HCT116 (cell line): ENCODE results near the gene TCF15. TPM values are rescaled to one million over a fixed set of nuclear protein-coding genes. Genes with fewer than 3 reads are reported as not detected.

ENCODE experiments used
- ATAC-seq: fragments of 200-7000 bp; cut with Tn5 transposase; 2 replicates; pipeline ENCODE4 v1.9.1; 2020; ENCODE audit warnings: mild to moderate bottlenecking, moderate library complexity
- BruUV-seq: library from RNA; stranded (reverse); fragments of 400-500 nt; replicated peaks from 2 replicates; lab custom pipeline; 2021; lab: Mats Ljungman, UMichigan
- CTCF ChIA-PET: fragments of 300-600 bp; sonication (Branson Sonifier 250); formaldehyde crosslinking; loops from one replicate; lab custom pipeline; 2021; ENCODE audit warnings: antibody characterized with exemption; lab: Charles Lee
- POLR2A ChIA-PET: fragments of 300-600, 350-600 bp; sonication (Branson Sonifier 250); formaldehyde crosslinking; loops from one replicate; lab custom pipeline; 2021; ENCODE audit warnings: antibody characterized with exemption; lab: Charles Lee
- RAD21 ChIA-PET, 2 experiments: fragments of 300-600 bp; sonication (Branson Sonifier 250); formaldehyde crosslinking; loops; one replicate each; lab custom pipeline; 2023; ENCODE audit warnings: low total read pairs in 2 of 2; ENCODE audit not compliant: uncharacterized antibody in 2 of 2, unreplicated experiment in 2 of 2, low non-redundant PET in 1 of 2; lab: Charles Lee
- DNase-seq: peaks from one replicate; pipeline ENCODE4 v3.0.0-alpha.2; 2010; ENCODE audit warnings: low read depth, low spot score
- H2AFZ ChIP-seq: fragments of 200-600 bp; shearing (Covaris generic), sonication (generic); 2 replicates; pipeline ENCODE4 v1.6.1; 2017; ENCODE audit warnings: low read depth, mixed run types, mixed read lengths, antibody characterized with exemption, low read length; ENCODE audit not compliant: poor library complexity, severe bottlenecking
- H3K27ac ChIP-seq: 2 replicates; pipeline ENCODE4 v1.5.1; 2012; ENCODE audit warnings: low read depth, low read length
- H3K27me3 ChIP-seq: fragments of 200-600 bp; sonication (generic); 2 replicates; pipeline ENCODE4 v1.6.1; 2016; ENCODE audit warnings: mixed run types, low read length, mixed read lengths; ENCODE audit not compliant: insufficient read depth
- H3K36me3 ChIP-seq, 2 experiments: fragments of 200-500 bp in 1 of 2; fragments of 200-600 bp in 1 of 2; sonication (Bioruptor generic) in 1 of 2; sonication (generic) in 1 of 2; 2 replicates each; pipeline versions ENCODE4 v1.5.1 to v1.6.1; 2014 to 2016; ENCODE audit warnings: low read length in 2 of 2, inconsistent platforms in 1 of 2, mixed read lengths in 1 of 2, mixed run types in 1 of 2; ENCODE audit not compliant: insufficient read depth in 2 of 2, control insufficient read depth in 1 of 2
- H3K4me1 ChIP-seq, 2 experiments: fragments of 200-600 bp in 1 of 2; sonication (generic) in 1 of 2; 2 replicates each; pipeline versions ENCODE4 v1.5.1 to v1.6.1; 2012 to 2017; ENCODE audit warnings: low read length in 2 of 2, inconsistent platforms in 1 of 2, mild to moderate bottlenecking in 1 of 2, mixed read lengths in 1 of 2, mixed run types in 1 of 2, moderate library complexity in 1 of 2; ENCODE audit not compliant: insufficient read depth in 2 of 2, control insufficient read depth in 1 of 2
- H3K4me2 ChIP-seq: fragments of 200-600 bp; sonication (generic); 2 replicates; pipeline ENCODE4 v1.6.1; 2017; ENCODE audit warnings: mixed run types, low read length, mixed read lengths
- H3K4me3 ChIP-seq, 2 experiments: fragments of 200-600 bp in 1 of 2; sonication (generic) in 1 of 2; replicated peaks in 1 of 2; 2 replicates each; pipeline ENCODE4 v1.5.1; 2011 to 2016; ENCODE audit warnings: low read length in 2 of 2, control low read depth in 1 of 2, low read depth in 1 of 2, mild to moderate bottlenecking in 1 of 2, mixed read lengths in 1 of 2, mixed run types in 1 of 2
- H3K79me2 ChIP-seq: fragments of 200-600 bp; sonication (generic); 2 replicates; pipeline ENCODE4 v1.6.1; 2017; ENCODE audit warnings: mild to moderate bottlenecking, mixed run types, low read length, moderate library complexity, mixed read lengths; ENCODE audit not compliant: insufficient read depth
- H3K9ac ChIP-seq: fragments of 200-600 bp; sonication (generic); 2 replicates; pipeline ENCODE4 v1.6.1; 2016; ENCODE audit warnings: low read length, mixed read lengths
- H3K9me2 ChIP-seq: fragments of 200-600 bp; sonication (generic), shearing (Covaris generic); 2 replicates; pipeline ENCODE4 v1.6.1; 2017; ENCODE audit warnings: mixed run types, mild to moderate bottlenecking, moderate library complexity; ENCODE audit not compliant: insufficient read depth
- H3K9me3 ChIP-seq, 2 experiments: fragments of 200-500 bp in 1 of 2; fragments of 200-600 bp in 1 of 2; sonication (Bioruptor generic) in 1 of 2; sonication (generic) in 1 of 2; 2 replicates each; pipeline ENCODE4 v1.6.1; 2014 to 2017; ENCODE audit warnings: low read length in 2 of 2, mixed read lengths in 2 of 2, inconsistent platforms in 1 of 2, low read depth in 1 of 2, mild to moderate bottlenecking in 1 of 2, mixed run types in 1 of 2, moderate library complexity in 1 of 2; ENCODE audit not compliant: control insufficient read depth in 1 of 2, insufficient read depth in 1 of 2
- H4K20me1 ChIP-seq: fragments of 200-600 bp; sonication (generic), shearing (Covaris generic); 2 replicates; pipeline ENCODE4 v1.6.1; 2017; ENCODE audit warnings: mixed run types, mild to moderate bottlenecking, moderate library complexity; ENCODE audit not compliant: insufficient read depth
- CBX3 ChIP-seq: IDR thresholded peaks from 2 replicates; pipeline ENCODE4 v1.6.1; 2012; ENCODE audit warnings: low read depth
- CEBPB ChIP-seq: IDR thresholded peaks from 2 replicates; pipeline ENCODE4 v1.6.1; 2012; ENCODE audit warnings: low read depth
- EGR1 ChIP-seq: IDR thresholded peaks from 2 replicates; pipeline ENCODE4 v1.6.1; 2012; ENCODE audit warnings: low read depth
- ELF1 ChIP-seq: IDR thresholded peaks from 2 replicates; pipeline ENCODE4 v1.6.1; 2012; ENCODE audit warnings: low read depth, borderline replicate concordance
- EZH2 ChIP-seq: fragments of 200-600 bp; sonication (generic); IDR thresholded peaks from 2 replicates; pipeline ENCODE4 v1.6.1; 2017; ENCODE audit warnings: antibody characterized with exemption, mixed run types
- JUND ChIP-seq: IDR thresholded peaks from 2 replicates; pipeline ENCODE4 v1.6.1; 2012
- MAX ChIP-seq: IDR thresholded peaks from 2 replicates; pipeline ENCODE4 v1.6.1; 2012
- POLR2A ChIP-seq: IDR thresholded peaks from 2 replicates; pipeline ENCODE4 v1.7.0; 2011; ENCODE audit warnings: borderline replicate concordance; ENCODE audit not compliant: insufficient read depth, insufficient read length; ENCODE audit errors: extremely low read depth
- POLR2AphosphoS5 ChIP-seq: IDR thresholded peaks from 2 replicates; pipeline ENCODE4 v1.6.1; 2011; ENCODE audit warnings: mild to moderate bottlenecking, low read depth, low read length, moderate library complexity
- REST ChIP-seq: IDR thresholded peaks from 2 replicates; pipeline ENCODE4 v1.6.1; 2012; ENCODE audit warnings: low read depth
- SIN3A ChIP-seq: IDR thresholded peaks from 2 replicates; pipeline ENCODE4 v1.6.1; 2012; ENCODE audit warnings: low read depth
- SRF ChIP-seq: IDR thresholded peaks from 2 replicates; pipeline ENCODE4 v1.6.1; 2012; ENCODE audit warnings: low read depth
- YY1 ChIP-seq: IDR thresholded peaks from 2 replicates; pipeline ENCODE4 v1.6.1; 2011; ENCODE audit warnings: low read length, low read depth, moderate library complexity, mild to moderate bottlenecking; ENCODE audit not compliant: insufficient replicate concordance; ENCODE audit errors: extremely low read depth
- ZBTB33 ChIP-seq: IDR thresholded peaks from 2 replicates; pipeline ENCODE4 v1.6.1; 2011; ENCODE audit warnings: mild to moderate bottlenecking, low read length, moderate library complexity; ENCODE audit not compliant: insufficient replicate concordance; ENCODE audit errors: extremely low read depth
- ZFX ChIP-seq: fragments of 450-650 bp; IDR thresholded peaks from 2 replicates; pipeline ENCODE4 v1.6.1; 2017
- ZNF274 ChIP-seq: fragments of 200-500 bp; sonication (Bioruptor generic); IDR thresholded peaks from 2 replicates; pipeline ENCODE4 v1.6.1; 2014; ENCODE audit warnings: mild to moderate bottlenecking, low read depth, low read length, inconsistent platforms
- intact Hi-C: fragments of 100-400 bp; cut with micrococcal nuclease; formaldehyde crosslinking; loops from 2 replicates; pipeline ENCODE4 v1.10.0; 2022
- total RNA-seq: library from RNA; stranded (reverse); gene quantifications from one replicate; pipeline ENCODE4 v1.2.1, GENCODE V29; 2021; ENCODE audit not compliant: unreplicated experiment
- TF ChIP-seq, protein P1 (sequence below), 3 experiments: fragments of 200-600 bp in 1 of 3; sonication (generic) in 1 of 3; IDR thresholded peaks in 2 of 3; conservative IDR thresholded peaks in 1 of 3; 2 replicates each; pipeline ENCODE4 v1.5.1; 2012 to 2017; ENCODE audit warnings: low read depth in 2 of 3, low read length in 2 of 3, antibody characterized with exemption in 1 of 3, borderline replicate concordance in 1 of 3, control low read depth in 1 of 3, mild to moderate bottlenecking in 1 of 3, mixed read lengths in 1 of 3, mixed run types in 1 of 3, moderate library complexity in 1 of 3; ENCODE audit not compliant: insufficient read depth in 1 of 3

Gene TCF15
- total RNA-seq, 1 experiment from 2014 or later: not detected

GRCh38 chr20:571754-572441 lies 38.2 kb downstream of the TCF15 start:
- intact Hi-C loops: no loop called here
- Histone ChIP-seq H3K79me2 (no peaks in the 10 kb centered on the region), H4K20me1 (no peaks in the 10 kb centered on the region), H3K27ac (no peak overlapping the region), H2AFZ (peak overlapping the region; percentile 57)
- CTCF ChIA-PET: no interaction called here
- RAD21 ChIA-PET: no interaction called here
- POLR2A ChIA-PET: interaction anchor here (1.5 kb wide), 1 partner anchor 73 kb away, joined by 5 read pairs; no protein-coding TSS in a partner anchor
- no peak for TF ChIP-seq YY1
- no peak for TF ChIP-seq SRF
- TF ChIP-seq CBX3: no peak
- TF ChIP-seq REST: no peak
- no peak for TF ChIP-seq ZNF274
- TF ChIP-seq, protein P1, sequence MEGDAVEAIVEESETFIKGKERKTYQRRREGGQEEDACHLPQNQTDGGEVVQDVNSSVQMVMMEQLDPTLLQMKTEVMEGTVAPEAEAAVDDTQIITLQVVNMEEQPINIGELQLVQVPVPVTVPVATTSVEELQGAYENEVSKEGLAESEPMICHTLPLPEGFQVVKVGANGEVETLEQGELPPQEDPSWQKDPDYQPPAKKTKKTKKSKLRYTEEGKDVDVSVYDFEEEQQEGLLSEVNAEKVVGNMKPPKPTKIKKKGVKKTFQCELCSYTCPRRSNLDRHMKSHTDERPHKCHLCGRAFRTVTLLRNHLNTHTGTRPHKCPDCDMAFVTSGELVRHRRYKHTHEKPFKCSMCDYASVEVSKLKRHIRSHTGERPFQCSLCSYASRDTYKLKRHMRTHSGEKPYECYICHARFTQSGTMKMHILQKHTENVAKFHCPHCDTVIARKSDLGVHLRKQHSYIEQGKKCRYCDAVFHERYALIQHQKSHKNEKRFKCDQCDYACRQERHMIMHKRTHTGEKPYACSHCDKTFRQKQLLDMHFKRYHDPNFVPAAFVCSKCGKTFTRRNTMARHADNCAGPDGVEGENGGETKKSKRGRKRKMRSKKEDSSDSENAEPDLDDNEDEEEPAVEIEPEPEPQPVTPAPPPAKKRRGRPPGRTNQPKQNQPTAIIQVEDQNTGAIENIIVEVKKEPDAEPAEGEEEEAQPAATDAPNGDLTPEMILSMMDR (IDR thresholded peaks at IDR 0.05 in 2 of 3, conservative IDR thresholded peaks at IDR 0.05 in 1 of 3; ENCODE audit: borderline replicate concordance in 1 of 3, insufficient read depth in 1 of 3, low read depth in 2 of 3, low read length in 2 of 3): no peak
- no peak for TF ChIP-seq JUND
- TF ChIP-seq CEBPB: no peak
- no peak for TF ChIP-seq EGR1
- TF ChIP-seq ELF1: no peak
- no peak for TF ChIP-seq ZBTB33
- no peak for TF ChIP-seq POLR2AphosphoS5
- TF ChIP-seq POLR2A: no peak
- no peak for TF ChIP-seq MAX
- no peak for TF ChIP-seq SIN3A
- TF ChIP-seq EZH2: no peak
- TF ChIP-seq ZFX: no peak
- TF ChIP-seq, all 23 proteins: peak for 0
- ATAC-seq (peak; percentile 54; the same call in 1 of the 2 replicates), DNase-seq (no peak)
- no peaks in the 10 kb centered on the region for H3K9me2 ChIP-seq
- H3K9ac ChIP-seq: no peak overlapping the region
- H3K9me3 ChIP-seq: no peaks in the 10 kb centered on the region
- H3K27me3 ChIP-seq: no peaks in the 10 kb centered on the region
- no TSS peak for BruUV-seq
- no peaks in the 10 kb centered on the region for H3K36me3 ChIP-seq
- peaks cover 8 to 30% of the 10 kb centered on the region in 2 experiments for H3K4me1 ChIP-seq
- H3K4me3 ChIP-seq: no peak overlapping the region
- peak overlapping the region; percentile 25 for H3K4me2 ChIP-seq
